ENCODE results near the gene GPR183. TPM values are rescaled to one million over a fixed set of nuclear protein-coding genes. Genes with fewer than 3 reads are reported as not detected.

GPR183 gene
- total RNA-seq, 2 experiments from 2014 or later, result 46.4 to 47.1 TPM

DNA sequence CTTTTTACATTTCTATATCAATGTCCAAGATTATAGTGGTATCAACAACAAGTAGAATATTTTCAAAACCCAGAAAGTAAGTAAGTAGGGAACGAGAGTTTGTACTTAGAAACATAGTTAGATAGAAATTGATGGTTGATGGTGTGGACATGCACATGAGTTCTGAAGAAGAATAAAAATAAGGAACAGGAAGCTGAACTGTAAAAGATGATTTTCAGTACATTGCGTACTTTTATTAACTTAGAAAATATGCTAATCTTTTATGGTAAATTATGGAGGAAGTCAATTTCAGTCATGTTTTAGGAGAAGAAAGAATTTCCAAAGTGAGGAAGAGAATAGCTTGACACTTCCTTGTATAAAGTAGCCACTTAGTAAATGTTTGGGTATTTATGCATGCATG lies 36.7 kb downstream of the GPR183 start:
- CTCF ChIA-PET, result interaction anchor here (0.6 to 11.2 kb wide), 42 partner anchors 10 to 401 kb away, joined by 3 to 271 read pairs (median 10); partner anchors contain the start of genes GPR18, GPR183 and UBAC2
- intact Hi-C loops (cut with micrococcal nuclease), result loop anchor here (1.0 to 5.0 kb wide), 3 partner anchors 37 to 387 kb away; partner anchors contain the start of gene GPR183
- peak overlapping the region; percentile 62 for H3K27ac Mint-ChIP-seq
- POLR2A ChIA-PET, result interaction anchor here (0.6 to 3.2 kb wide), 10 partner anchors 11 to 165 kb away, joined by 3 to 26 read pairs (median 6); partner anchors contain the start of gene UBAC2
- H3K9me3 Mint-ChIP-seq, result peaks cover 9% of the 10 kb centered on the region
- peaks cover 28% of the 10 kb centered on the region for H3K36me3 Mint-ChIP-seq
- H3K4me1 Mint-ChIP-seq (ENCODE audit: low read depth), result peaks cover 62% of the 10 kb centered on the region
- no peak overlapping the region for H3K4me3 Mint-ChIP-seq
- H3K27me3 Mint-ChIP-seq, result no peaks in the 10 kb centered on the region
- no peak for DNase-seq

- intact Hi-C loops (cut with micrococcal nuclease), result loop anchor here (1.0 to 5.0 kb wide), 7 partner anchors 19 to 388 kb away; partner anchors contain the start of genes CLYBL and GPR183
- no peak overlapping the region for H3K4me3 Mint-ChIP-seq
- no peaks in the 10 kb centered on the region for H3K27me3 Mint-ChIP-seq
- POLR2A ChIA-PET, result interaction anchor here (0.6 to 3.2 kb wide), 18 partner anchors 12 to 166 kb away, joined by 3 to 26 read pairs (median 4); partner anchors contain the start of gene UBAC2
- peak overlapping the region; percentile 62 for H3K27ac Mint-ChIP-seq
- CTCF ChIA-PET, result interaction anchor here (0.6 to 11.2 kb wide), 66 partner anchors 9 to 400 kb away, joined by 3 to 271 read pairs (median 5); partner anchors contain the start of genes GPR18, GPR183 and UBAC2
- DNase-seq, result no peak
- peaks cover 9% of the 10 kb centered on the region for H3K9me3 Mint-ChIP-seq
- peaks cover 24% of the 10 kb centered on the region for H3K36me3 Mint-ChIP-seq
- H3K4me1 Mint-ChIP-seq (ENCODE audit: low read depth), result peaks cover 62% of the 10 kb centered on the region
These were observed 37.5 kb downstream of the GPR183 start for GRCh38 chr13:99269627-99270241.

- CTCF ChIA-PET, result interaction anchor here (0.6 to 11.2 kb wide), 45 partner anchors 8 to 399 kb away, joined by 3 to 271 read pairs (median 7); partner anchors contain the start of genes GPR18, GPR183 and UBAC2
- no peak overlapping the region for H3K4me3 Mint-ChIP-seq
- peaks cover 24% of the 10 kb centered on the region for H3K36me3 Mint-ChIP-seq
- no peak for DNase-seq
- H3K9me3 Mint-ChIP-seq, result peaks cover 9% of the 10 kb centered on the region
- no peaks in the 10 kb centered on the region for H3K27me3 Mint-ChIP-seq
- no peak overlapping the region for H3K27ac Mint-ChIP-seq
- POLR2A ChIA-PET, result interaction anchor here (0.8 to 3.2 kb wide), 12 partner anchors 25 to 167 kb away, joined by 3 to 26 read pairs (median 6); partner anchors contain the start of gene UBAC2
- H3K4me1 Mint-ChIP-seq (ENCODE audit: low read depth), result peaks cover 63% of the 10 kb centered on the region
- intact Hi-C loops (cut with micrococcal nuclease), result loop anchor here (1.0 to 5.0 kb wide), 4 partner anchors 19 to 338 kb away; partner anchors contain the start of gene CLYBL
These were observed 38.4 kb downstream of the GPR183 start for GRCh38 chr13:99268822-99269221.

DNA sequence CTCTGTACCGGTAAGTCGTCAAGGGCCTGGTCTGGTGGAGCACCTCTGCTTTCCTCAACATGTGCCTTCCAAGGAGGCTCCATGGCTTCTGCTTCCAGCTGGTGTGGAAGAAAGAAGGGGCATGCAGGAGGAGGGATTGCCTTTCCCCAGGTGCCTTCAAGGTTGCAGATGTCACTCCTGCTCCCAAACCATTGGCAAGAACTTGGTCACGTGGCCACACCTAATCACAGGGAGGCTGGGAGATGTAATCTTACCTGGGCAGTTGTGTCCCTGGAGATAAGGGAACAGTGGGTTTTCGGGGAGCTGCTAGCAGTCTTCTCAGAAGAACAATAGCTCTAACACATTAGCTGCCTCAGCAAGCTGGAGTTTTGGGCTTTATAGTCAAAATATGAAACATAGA lies 39.3 kb downstream of the GPR183 start:
- Mint-ChIP-seq H3K4me3 (no peak overlapping the region), H3K4me1 (ENCODE audit: low read depth) (peaks cover 63% of the 10 kb centered on the region), H3K27ac (no peak overlapping the region), H3K27me3 (no peaks in the 10 kb centered on the region), H3K9me3 (peaks cover 9% of the 10 kb centered on the region), H3K36me3 (peaks cover 20% of the 10 kb centered on the region)
- ChIA-PET CTCF (interaction anchor here (0.8 to 11.2 kb wide), 11 partner anchors 10 to 428 kb away, joined by 3 to 271 read pairs (median 20); partner anchors contain the start of gene GPR18), POLR2A (no interaction called here)
- intact Hi-C loops (cut with micrococcal nuclease), result loop anchor here (2.0 to 5.0 kb wide), 2 partner anchors 229 to 339 kb away; partner anchors contain the start of gene CLYBL
- no peak for DNase-seq

- no peak for DNase-seq
- H3K36me3 Mint-ChIP-seq, result peaks cover 10% of the 10 kb centered on the region
- no peak overlapping the region for H3K27ac Mint-ChIP-seq
These were observed 40.4 kb downstream of the GPR183 start for GRCh38 chr13:99266827-99267226.

DNA sequence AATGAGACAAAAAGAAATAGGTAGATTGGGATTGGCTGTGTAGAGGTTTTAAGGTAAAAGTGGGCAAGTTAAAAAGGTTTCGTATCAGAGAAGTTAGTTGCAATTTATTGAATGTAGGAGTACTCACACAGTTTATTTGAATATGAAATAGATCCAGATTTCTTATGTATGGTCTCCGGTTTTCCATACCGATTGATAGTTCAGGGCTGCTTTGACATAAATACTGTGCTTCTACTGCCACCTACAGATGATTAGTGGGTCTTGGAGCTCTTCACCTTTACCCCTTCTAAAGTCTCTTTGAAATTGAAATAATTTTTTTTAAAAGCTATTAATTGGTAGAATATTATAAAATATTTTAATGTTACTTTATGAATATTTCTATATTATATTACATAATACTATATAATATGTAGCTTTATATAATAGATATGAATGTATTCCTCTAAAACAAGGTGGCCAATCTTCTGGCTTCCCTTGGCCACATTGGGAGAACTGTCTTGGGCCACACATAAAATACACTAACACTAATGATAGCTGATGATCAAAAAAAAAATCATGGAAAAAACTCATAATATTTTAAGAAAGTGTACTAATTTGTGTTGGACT lies 41.3 kb downstream of the GPR183 start:
- no peaks in the 10 kb centered on the region for H3K9me3 Mint-ChIP-seq
- ChIA-PET CTCF (interaction anchor here (0.6 to 11.2 kb wide), 60 partner anchors 9 to 724 kb away, joined by 3 to 271 read pairs (median 4); partner anchors contain the start of genes GPR183 and UBAC2), POLR2A (interaction anchor here (0.6 to 3.0 kb wide), 4 partner anchors 8 to 89 kb away, joined by 3 to 21 read pairs (median 4); partner anchors contain the start of gene UBAC2)
- DNase-seq, result no peak
- intact Hi-C loops (cut with micrococcal nuclease), result loop anchor here (1.0 to 5.0 kb wide), 2 partner anchors 90 to 231 kb away; no protein-coding TSS in a partner anchor
- peaks cover 6% of the 10 kb centered on the region for H3K36me3 Mint-ChIP-seq
- H3K4me3 Mint-ChIP-seq, result peak overlapping the region; percentile 50
- H3K4me1 Mint-ChIP-seq (ENCODE audit: low read depth), result peaks cover 58% of the 10 kb centered on the region
- H3K27me3 Mint-ChIP-seq, result no peaks in the 10 kb centered on the region
- peak overlapping the region; percentile 72 for H3K27ac Mint-ChIP-seq

More at GRCh38 chr13:99266827-99267226, 40.4 kb downstream of the GPR183 start:
- intact Hi-C loops (cut with micrococcal nuclease), result loop anchor here (5.0 kb wide), 1 partner anchor 230 kb away; no protein-coding TSS in a partner anchor
- peaks cover 59% of the 10 kb centered on the region for H3K4me1 Mint-ChIP-seq (ENCODE audit: low read depth)
- H3K9me3 Mint-ChIP-seq, result no peaks in the 10 kb centered on the region
- H3K27me3 Mint-ChIP-seq, result no peaks in the 10 kb centered on the region
- ChIA-PET CTCF (interaction anchor here (0.6 to 11.2 kb wide), 30 partner anchors 8 to 427 kb away, joined by 3 to 271 read pairs (median 6); partner anchors contain the start of genes GPR18 and UBAC2), POLR2A (interaction anchor here (3.0 kb wide), 1 partner anchor 65 kb away, joined by 21 read pairs; the partner anchor contains the start of gene UBAC2)
- H3K4me3 Mint-ChIP-seq, result no peak overlapping the region

GRCh38 chr13:99265162-99265800 lies 41.9 kb downstream of the GPR183 start:
- Mint-ChIP-seq H3K4me3 (peak overlapping the region; percentile 50), H3K27me3 (no peaks in the 10 kb centered on the region), H3K4me1 (ENCODE audit: low read depth) (peaks cover 58% of the 10 kb centered on the region), H3K36me3 (peaks cover 6% of the 10 kb centered on the region), H3K9me3 (no peaks in the 10 kb centered on the region), H3K27ac (peak overlapping the region; percentile 72)
- ChIA-PET POLR2A (interaction anchor here (0.6 to 3.0 kb wide), 3 partner anchors 14 to 89 kb away, joined by 3 to 21 read pairs (median 4); partner anchors contain the start of gene UBAC2), CTCF (interaction anchor here (0.6 to 11.2 kb wide), 38 partner anchors 8 to 723 kb away, joined by 3 to 271 read pairs (median 6); partner anchors contain the start of genes GPR183 and UBAC2)
- peak; percentile 74 for DNase-seq
- intact Hi-C loops (cut with micrococcal nuclease), result loop anchor here (1.0 to 5.0 kb wide), 2 partner anchors 89 to 232 kb away; no protein-coding TSS in a partner anchor

DNA sequence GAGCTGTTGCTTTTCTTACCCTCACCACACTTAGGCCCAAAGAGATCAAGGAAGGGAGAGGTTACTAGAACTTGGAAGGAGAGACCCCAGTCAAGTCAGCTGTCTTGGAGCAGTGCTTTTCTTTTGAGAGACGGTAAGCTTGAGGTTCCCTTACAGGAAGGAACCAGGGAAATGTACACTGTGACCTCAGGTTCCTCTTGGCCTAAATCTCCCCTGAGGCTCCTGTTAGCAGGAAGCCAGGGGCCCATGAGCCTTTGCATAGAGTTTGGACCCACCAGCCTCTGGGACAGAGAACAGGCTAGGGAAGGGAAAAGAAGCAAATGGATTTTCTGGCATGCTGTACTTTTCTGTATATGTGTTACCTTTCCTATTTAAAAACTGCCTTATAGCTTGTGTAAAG lies 43.1 kb downstream of the GPR183 start:
- Mint-ChIP-seq H3K4me3 (no peak overlapping the region), H3K4me1 (ENCODE audit: low read depth) (peaks cover 63% of the 10 kb centered on the region), H3K9me3 (no peaks in the 10 kb centered on the region), H3K27ac (no peak overlapping the region), H3K36me3 (peaks cover 14% of the 10 kb centered on the region), H3K27me3 (no peaks in the 10 kb centered on the region)
- DNase-seq, result no peak
- ChIA-PET CTCF (interaction anchor here (0.6 to 7.5 kb wide), 10 partner anchors 9 to 172 kb away, joined by 3 to 221 read pairs (median 4); partner anchors contain the start of gene UBAC2), POLR2A (interaction anchor here (0.6 to 3.0 kb wide), 2 partner anchors 62 to 94 kb away, joined by 5 to 21 read pairs; partner anchors contain the start of gene UBAC2)
- intact Hi-C loops (cut with micrococcal nuclease), result no loop called here

DNA sequence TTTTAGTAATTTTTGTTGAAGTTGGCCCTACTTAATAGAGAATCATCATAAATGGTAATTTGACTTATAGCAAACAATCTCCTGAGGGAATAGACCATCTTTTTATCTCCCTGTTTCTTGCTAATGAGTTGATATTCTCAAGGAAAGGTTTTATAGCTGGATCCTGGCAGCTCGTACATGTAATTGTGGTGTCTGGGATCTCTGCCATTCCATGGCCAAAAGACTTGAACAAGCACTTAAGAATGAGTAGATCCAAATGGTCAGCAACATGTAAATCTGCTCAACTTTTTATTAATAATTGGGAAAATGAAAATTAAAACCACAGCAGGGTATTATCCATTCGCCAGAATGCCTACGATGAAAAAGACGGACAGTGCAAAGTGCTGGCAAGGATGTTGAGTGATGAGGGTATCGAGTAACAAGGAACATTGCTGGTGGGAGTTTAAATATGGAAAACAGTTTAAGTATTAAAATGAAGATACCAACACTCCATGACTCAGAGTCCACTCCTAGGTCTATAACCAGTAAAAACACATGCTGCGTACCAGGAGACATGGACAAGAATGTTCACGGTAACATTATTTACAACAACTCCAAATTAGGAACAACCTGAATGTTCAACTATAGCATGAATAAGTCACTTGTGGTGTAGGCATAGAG lies 43.9 kb downstream of the GPR183 start:
- Mint-ChIP-seq H3K27ac (no peak overlapping the region), H3K4me1 (ENCODE audit: low read depth) (peaks cover 67% of the 10 kb centered on the region), H3K27me3 (no peaks in the 10 kb centered on the region), H3K9me3 (no peaks in the 10 kb centered on the region), H3K4me3 (no peak overlapping the region), H3K36me3 (peaks cover 14% of the 10 kb centered on the region)
- no peak for DNase-seq
- ChIA-PET POLR2A (no interaction called here), CTCF (interaction anchor here (1.0 to 7.5 kb wide), 5 partner anchors 58 to 87 kb away, joined by 3 to 221 read pairs (median 4); partner anchors contain the start of gene UBAC2)
- intact Hi-C loops (cut with micrococcal nuclease), result no loop called here

DNA sequence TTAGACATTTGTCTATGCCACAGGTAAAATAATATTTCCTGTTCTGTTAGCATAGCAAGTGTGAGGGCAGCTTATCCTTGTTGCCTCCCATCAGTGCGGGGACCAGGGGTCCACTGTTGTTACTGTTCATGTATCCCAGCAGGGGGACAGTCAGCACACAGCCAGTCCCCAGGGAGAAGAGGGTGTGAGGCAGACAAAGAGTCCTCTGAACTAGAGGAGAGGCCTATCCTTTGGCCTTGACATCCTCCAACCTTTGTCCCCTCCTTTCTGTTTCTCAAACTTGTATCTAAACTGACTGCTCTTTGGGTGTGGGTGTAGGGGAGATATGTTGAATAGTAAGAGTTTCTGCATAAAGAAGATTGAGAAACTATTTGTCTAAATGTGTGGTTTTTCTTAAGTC lies 46.1 kb downstream of the GPR183 start:
- ChIA-PET POLR2A (no interaction called here), CTCF (interaction anchor here (2.1 to 2.8 kb wide), 2 partner anchors 9 to 85 kb away, joined by 13 to 26 read pairs; no protein-coding TSS in a partner anchor)
- intact Hi-C loops (cut with micrococcal nuclease), result no loop called here
- DNase-seq, result no peak
- H3K9me3 Mint-ChIP-seq, result no peaks in the 10 kb centered on the region
- H3K4me3 Mint-ChIP-seq, result no peak overlapping the region
- H3K4me1 Mint-ChIP-seq (ENCODE audit: low read depth), result peaks cover 81% of the 10 kb centered on the region
- H3K27ac Mint-ChIP-seq, result no peak overlapping the region
- H3K27me3 Mint-ChIP-seq, result no peaks in the 10 kb centered on the region
- H3K36me3 Mint-ChIP-seq, result peaks cover 16% of the 10 kb centered on the region

Data from activated CD4-positive, alpha-beta memory T cell treated with anti-CD3 and anti-CD28 coated beads for 36 hours (primary cell).